Naive thymus-derived CD8-positive, alpha-beta T cell (primary cell): ENCODE data around the gene ASTE1. TPM values are rescaled to one million over a fixed set of nuclear protein-coding genes. Genes with fewer than 3 reads are reported as not detected.
A peak's percentile ranks its signal among the peaks of the same experiment; 100 is the strongest.

Experiments
- ATAC-seq, 2 donors: fragments of 150-1000 bp; cut with Tn5 transposase in 1 of 2; sonication (Bioruptor Pico), chemical (Tn5 transposase) in 1 of 2; 1 replicate in 1 of 2; 2 replicates in 1 of 2; pipeline ENCODE4 v1.10.0; 2021; ENCODE audit warnings: mild to moderate bottlenecking in 2 of 2, moderate library complexity in 2 of 2
- POLR2A ChIA-PET: fragments of 350-600 bp; sonication (Branson Sonifier 250); formaldehyde crosslinking; loops from one replicate; lab custom pipeline; 2021; ENCODE audit warnings: antibody characterized with exemption; lab: Charles Lee
- DNase-seq, 10 donors: peaks; one replicate each; pipeline versions ENCODE4 v3.0.0 to v3.0.0-alpha.2; 2020 to 2022
- H3K27ac Mint-ChIP-seq, 10 donors: one replicate each; pipeline ENCODE4 v1.8.0; 2020 to 2022; ENCODE audit warnings: mild to moderate bottlenecking in 10 of 10, mixed read lengths in 10 of 10, moderate library complexity in 4 of 10, inconsistent platforms in 1 of 10
- H3K27me3 Mint-ChIP-seq, 5 donors: one replicate each; pipeline ENCODE4 v1.8.0; 2021 to 2022; ENCODE audit warnings: mixed read lengths in 5 of 5
- H3K36me3 Mint-ChIP-seq, 3 donors: one replicate each; pipeline ENCODE4 v1.8.0; 2020 to 2022; ENCODE audit warnings: mixed read lengths in 3 of 3, mild to moderate bottlenecking in 2 of 3, inconsistent platforms in 1 of 3
- H3K4me1 Mint-ChIP-seq, 4 donors: one replicate each; pipeline ENCODE4 v1.8.0; 2021 to 2022; ENCODE audit warnings: mixed read lengths in 4 of 4
- H3K4me3 Mint-ChIP-seq, 10 donors: one replicate each; pipeline ENCODE4 v1.8.0; 2020 to 2022; ENCODE audit warnings: mild to moderate bottlenecking in 10 of 10, mixed read lengths in 10 of 10, moderate library complexity in 6 of 10, inconsistent platforms in 1 of 10
- H3K9me3 Mint-ChIP-seq, 9 donors: one replicate each; pipeline ENCODE4 v1.8.0; 2020 to 2022; ENCODE audit warnings: mixed read lengths in 9 of 9, mild to moderate bottlenecking in 3 of 9, inconsistent platforms in 1 of 9, moderate library complexity in 1 of 9
- polyA plus RNA-seq, 3 donors: library from polyadenylated mRNA; unstranded; fragments of 300-500 nt; fragmentation: Illumina TruSeq; gene quantifications; one replicate each; pipeline ENCODE4 v1.2.3, GENCODE V29; 2021
- total RNA-seq, 8 experiments: library from RNA in 2 of 8; stranded (reverse) in 2 of 8; gene quantifications; one replicate each; pipeline ENCODE4 v1.2.3 and lab custom pipeline; 2021 to 2026

The ASTE1 gene
- total and polyA plus RNA-seq, 5 experiments from 2014 or later, result 16.3 to 30.8 (median 25.4) TPM

- no peaks in the 10 kb centered on the region for H3K27me3 Mint-ChIP-seq
- no peak overlapping the region for H3K4me3 Mint-ChIP-seq
- H3K9me3 Mint-ChIP-seq, result peaks cover 0 to 2% (median 0%) of the 10 kb centered on the region in 9 donors
- ATAC-seq, result no peak
- POLR2A ChIA-PET, result no interaction called here
- H3K36me3 Mint-ChIP-seq, result peaks cover 20 to 74% (median 51%) of the 10 kb centered on the region in 3 donors
- peaks cover 0 to 2% (median 0%) of the 10 kb centered on the region in 4 donors for H3K4me1 Mint-ChIP-seq
- H3K27ac Mint-ChIP-seq, result no peak overlapping the region
- no peak for DNase-seq
Observed at GRCh38 chr3:130971208-130971607, 55.4 kb downstream of the ASTE1 start.

- Mint-ChIP-seq H3K27ac (no peak overlapping the region), H3K4me3 (no peak overlapping the region), H3K4me1 (peaks cover 0 to 2% (median 0%) of the 10 kb centered on the region in 4 donors), H3K36me3 (peaks cover 25 to 73% (median 55%) of the 10 kb centered on the region in 3 donors), H3K9me3 (peaks cover 0 to 2% (median 0%) of the 10 kb centered on the region in 9 donors), H3K27me3 (no peaks in the 10 kb centered on the region)
- POLR2A ChIA-PET, result no interaction called here
- DNase-seq (no peak), ATAC-seq (no peak)
Observed at GRCh38 chr3:130969621-130970020, 57.0 kb downstream of the ASTE1 start.

GRCh38 chr3:130968221-130968620 lies 58.4 kb downstream of the ASTE1 start:
- POLR2A ChIA-PET, result no interaction called here
- Mint-ChIP-seq H3K4me1 (peaks cover 0 to 2% (median 0%) of the 10 kb centered on the region in 4 donors), H3K27ac (peak overlapping the region in 1 of 10 donors; percentile 9), H3K9me3 (peaks cover 0 to 2% (median 0%) of the 10 kb centered on the region in 9 donors), H3K4me3 (no peak overlapping the region), H3K27me3 (no peaks in the 10 kb centered on the region), H3K36me3 (peaks cover 29 to 74% (median 56%) of the 10 kb centered on the region in 3 donors)
- ATAC-seq, result no peak
- no peak for DNase-seq

GRCh38 chr3:130967281-130967680 lies 59.3 kb downstream of the ASTE1 start:
- Mint-ChIP-seq H3K4me3 (no peak overlapping the region), H3K4me1 (peaks cover 0 to 2% (median 0%) of the 10 kb centered on the region in 4 donors), H3K9me3 (peaks cover 0 to 2% (median 0%) of the 10 kb centered on the region in 9 donors), H3K27ac (no peak overlapping the region), H3K36me3 (peaks cover 29 to 72% (median 52%) of the 10 kb centered on the region in 3 donors), H3K27me3 (no peaks in the 10 kb centered on the region)
- ATAC-seq, result no peak
- DNase-seq, result no peak
- POLR2A ChIA-PET, result no interaction called here

- Mint-ChIP-seq H3K9me3 (no peaks in the 10 kb centered on the region), H3K36me3 (peaks cover 26 to 76% (median 47%) of the 10 kb centered on the region in 3 donors), H3K27me3 (no peaks in the 10 kb centered on the region), H3K27ac (peak overlapping the region in 1 of 10 donors; percentile 61), H3K4me3 (no peak overlapping the region), H3K4me1 (peaks cover 0 to 2% (median 0%) of the 10 kb centered on the region in 4 donors)
- ATAC-seq (no peak), DNase-seq (no peak)
- POLR2A ChIA-PET, result no interaction called here
Observed at GRCh38 chr3:130963878-130964277, 62.7 kb downstream of the ASTE1 start.

Other genes with a start within 250 kb of the ASTE1 start
- 10 to 100 TPM; 44.0 to 48.0 TPM for gene ATP2C1, start 132.7 kb downstream of the ASTE1 start, total RNA-seq
- 1 to 10 TPM; 5.3 to 9.0 (median 7.6) TPM for gene ATP2C1, start 132.7 kb downstream of the ASTE1 start, polyA plus RNA-seq
- gene NEK11, start 52 bp upstream of the ASTE1 start, total RNA-seq, result 1 to 10 TPM; 5.2 to 5.7 TPM
- 1 to 10 TPM in 2 of 3 donors, under 1 TPM in 1; 0.82 to 2.3 (median 1.2) TPM for gene NEK11, start 52 bp upstream of the ASTE1 start, polyA plus RNA-seq